Testis (tissue), 5 donors: ENCODE results near the gene RPL18A. TPM values are rescaled to one million over a fixed set of nuclear protein-coding genes. Genes with fewer than 3 reads are reported as not detected.

ENCODE experiments used
- DNase-seq: peaks from one replicate; pipeline ENCODE4 v3.0.0-alpha.2; 2019
- H3K27ac ChIP-seq, 2 donors: fragments of 200-600 bp; sonication (generic); one replicate each; pipeline ENCODE4 v1.5.1; 2019
- H3K27me3 ChIP-seq: fragments of 200-600 bp; sonication (generic); one replicate; pipeline ENCODE4 v1.5.1; 2019
- H3K36me3 ChIP-seq: fragments of 200-600 bp; sonication (generic); one replicate; pipeline ENCODE4 v1.5.1; 2017; ENCODE audit warnings: low read depth; ENCODE audit errors: missing control alignments
- H3K4me1 ChIP-seq: fragments of 200-600 bp; sonication (generic); one replicate; pipeline ENCODE4 v1.5.1; 2019
- H3K4me3 ChIP-seq, 2 donors: fragments of 200-600 bp; sonication (generic); one replicate each; pipeline ENCODE4 v1.5.1; 2017 to 2019
- H3K9me3 ChIP-seq: fragments of 200-600 bp; sonication (generic); one replicate; pipeline ENCODE4 v1.5.1; 2017
- POLR2A ChIP-seq: fragments of 450-650 bp; IDR thresholded peaks from one replicate; pipeline ENCODE4 v1.6.1; 2017; ENCODE audit warnings: antibody characterized with exemption, mild to moderate bottlenecking, moderate library complexity
- WGBS, 2 donors: methylation state at CpG; one replicate each; pipeline ENCODE4 v1.1.5; 2018; 5-methylcytosine and 5-hydroxymethylcytosine counted together
- intact Hi-C: fragments of 100-400 bp; cut with DNase I; formaldehyde crosslinking; loops from one replicate; pipeline ENCODE4 v1.15.1; 2023; ENCODE audit warnings: low total_unique reads
- long read RNA-seq, 2 donors: transcript quantifications; one replicate each; lab custom pipeline, GENCODE V29; 2026
- polyA plus RNA-seq: library from polyadenylated mRNA; stranded (reverse); fragments of 350-450 nt; fragmentation: Illumina TruSeq; extraction: RNeasy Lipid Tissue Mini Kit (QIAGEN cat#74804); gene quantifications from one replicate; pipeline ENCODE4 v1.2.3, GENCODE V29; 2014; ENCODE audit warnings: low read depth, low replicate concordance; ENCODE audit not compliant: insufficient read depth
- total RNA-seq, 2 donors: library from RNA; depleted of rRNA; stranded (reverse); fragments of >200 nt; gene quantifications; one replicate each; pipeline ENCODE4 v1.2.3, GENCODE V29; 2016
- TF ChIP-seq, protein P1 (sequence below), 3 experiments: fragments of 450-650 bp in 2 of 3; fragments of 200-600 bp in 1 of 3; sonication (generic) in 1 of 3; IDR thresholded peaks; one replicate each; pipeline ENCODE4 v1.5.1; 2016 to 2019; ENCODE audit warnings: antibody characterized with exemption in 3 of 3, mild to moderate bottlenecking in 2 of 3, moderate library complexity in 1 of 3

The RPL18A gene
- total RNA-seq (1,000 to 10,000 TPM in 1 of 2 donors, 100 to 1,000 TPM in 1; 551 to 1,098 TPM), polyA plus RNA-seq (828 TPM)
- long read RNA-seq, donor 1, transcript RPL18A-201 (5 exons, 665 nt): major isoform, 118 of 162 reads
- long read RNA-seq, donor 1, transcript RPL18A-207 (2 exons, 907 nt): minor isoform, 12 of 162 reads
- long read RNA-seq, donor 1, transcript RPL18A-203 (4 exons, 1,084 nt): minor isoform, 12 of 162 reads
- long read RNA-seq, donor 1, partial matches to known transcripts: 19 of 162 reads
- long read RNA-seq, donor 1, other reads (novel, unspliced or antisense): 0 of 162 reads
- long read RNA-seq, donor 2, transcript RPL18A-207 (2 exons, 907 nt): minor isoform, 5 of 147 reads
- long read RNA-seq, donor 2, transcript RPL18A-201 (5 exons, 665 nt): major isoform, 92 of 147 reads
- long read RNA-seq, donor 2, transcript RPL18A-203 (4 exons, 1,084 nt): minor isoform, 15 of 147 reads
- long read RNA-seq, donor 2, partial matches to known transcripts: 33 of 147 reads
- long read RNA-seq, donor 2, other reads (novel, unspliced or antisense): 0 of 147 reads

DNA sequence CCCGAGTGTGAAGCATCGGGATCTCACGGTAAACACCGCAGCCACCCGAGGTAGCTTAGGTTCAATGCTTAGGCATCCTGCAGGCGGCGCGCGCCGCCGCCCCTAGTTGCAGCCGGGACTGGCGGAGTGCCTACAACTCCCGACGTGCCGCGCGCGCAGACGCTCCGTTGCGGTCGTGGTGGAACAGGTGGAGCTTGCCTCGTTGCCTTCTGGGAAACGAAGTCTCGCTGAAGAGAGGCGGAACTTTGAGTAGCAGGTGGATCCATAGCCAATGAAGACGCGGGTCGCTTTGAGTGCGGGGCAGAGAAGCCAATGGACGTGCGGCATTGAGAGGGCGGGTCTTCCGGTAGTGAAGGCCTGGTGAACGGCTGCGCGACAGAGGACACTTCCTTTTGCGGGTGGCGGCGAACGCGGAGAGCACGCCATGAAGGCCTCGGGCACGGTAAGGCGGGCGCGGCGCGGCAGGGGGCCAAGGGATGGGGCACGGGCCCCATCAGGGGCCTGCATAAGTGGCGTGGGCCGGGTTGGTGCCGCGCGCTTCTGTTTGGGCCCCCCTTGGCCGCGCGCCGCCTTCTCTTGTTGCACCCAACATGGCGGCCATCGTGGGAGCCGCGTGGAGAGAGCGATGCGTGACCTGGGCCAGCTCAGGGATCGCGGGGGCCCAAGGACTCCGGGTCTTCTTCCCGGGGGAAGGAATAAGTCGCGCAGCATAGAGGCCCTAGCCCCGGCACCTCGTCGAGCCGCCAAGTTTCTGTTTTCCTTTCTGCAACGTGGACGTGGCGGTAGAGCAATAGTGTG, at the start of gene RPL18A:
Gene RPL18A, plus strand, starts transcription at position 378 of the 798 bp plus-strand sequence. Its CDS starts 47 bp downstream, at position 425.
- no peaks in the 10 kb centered on the region for H3K36me3 ChIP-seq
- peak within 1 kb of the TSS; percentile 79 to 95 for H3K4me3 ChIP-seq
- 1% methylated on average over 30 to 78 of the region's 80 CpGs for WGBS, 2 donors

DNA sequence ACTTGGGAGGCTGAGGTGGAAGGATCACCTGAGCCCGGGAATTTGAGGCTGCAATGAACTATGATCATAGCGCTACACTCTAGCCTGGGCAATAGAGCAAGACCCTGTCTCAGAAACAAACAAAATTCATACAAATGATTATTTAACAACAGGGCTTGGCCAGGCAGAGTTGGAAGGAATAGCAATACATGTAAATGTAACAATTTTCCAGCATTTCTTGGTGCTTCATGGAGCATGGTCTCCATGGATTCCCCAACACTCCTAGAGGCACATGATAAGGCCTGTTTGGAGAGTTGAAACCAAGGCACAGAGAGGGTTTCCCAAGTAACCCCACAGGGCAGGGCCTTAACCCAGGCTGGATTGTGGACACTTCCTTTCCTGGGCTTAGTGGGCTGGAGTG, 48.6 kb upstream of the RPL18A start:
- WGBS, 2 donors: 100% methylated on average over 2 of the region's 2 CpGs
- no peak overlapping the region for H3K27ac ChIP-seq
- H3K27me3 ChIP-seq: no peaks in the 10 kb centered on the region
- DNase-seq: no peak
- intact Hi-C loops: no loop called here
- H3K4me3 ChIP-seq: no peak overlapping the region
- H3K9me3 ChIP-seq: no peaks in the 10 kb centered on the region
- no peaks in the 10 kb centered on the region for H3K4me1 ChIP-seq
- TF ChIP-seq, protein P1, sequence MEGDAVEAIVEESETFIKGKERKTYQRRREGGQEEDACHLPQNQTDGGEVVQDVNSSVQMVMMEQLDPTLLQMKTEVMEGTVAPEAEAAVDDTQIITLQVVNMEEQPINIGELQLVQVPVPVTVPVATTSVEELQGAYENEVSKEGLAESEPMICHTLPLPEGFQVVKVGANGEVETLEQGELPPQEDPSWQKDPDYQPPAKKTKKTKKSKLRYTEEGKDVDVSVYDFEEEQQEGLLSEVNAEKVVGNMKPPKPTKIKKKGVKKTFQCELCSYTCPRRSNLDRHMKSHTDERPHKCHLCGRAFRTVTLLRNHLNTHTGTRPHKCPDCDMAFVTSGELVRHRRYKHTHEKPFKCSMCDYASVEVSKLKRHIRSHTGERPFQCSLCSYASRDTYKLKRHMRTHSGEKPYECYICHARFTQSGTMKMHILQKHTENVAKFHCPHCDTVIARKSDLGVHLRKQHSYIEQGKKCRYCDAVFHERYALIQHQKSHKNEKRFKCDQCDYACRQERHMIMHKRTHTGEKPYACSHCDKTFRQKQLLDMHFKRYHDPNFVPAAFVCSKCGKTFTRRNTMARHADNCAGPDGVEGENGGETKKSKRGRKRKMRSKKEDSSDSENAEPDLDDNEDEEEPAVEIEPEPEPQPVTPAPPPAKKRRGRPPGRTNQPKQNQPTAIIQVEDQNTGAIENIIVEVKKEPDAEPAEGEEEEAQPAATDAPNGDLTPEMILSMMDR (IDR thresholded peaks at IDR 0.05): no peak
- no peak for TF ChIP-seq POLR2A
- H3K36me3 ChIP-seq: no peaks in the 10 kb centered on the region

More for the DNA sequence above, at the start of gene RPL18A:
- H3K27me3 ChIP-seq: no peaks in the 10 kb centered on the region
- peak; percentile 100 for DNase-seq
- TF ChIP-seq, protein P1 (IDR thresholded peaks at IDR 0.05): peak; percentile 79 to 90 (median 89)
- TF ChIP-seq POLR2A: peak; percentile 71
- H3K4me1 ChIP-seq: peaks cover 18% of the 10 kb centered on the region
- H3K27ac ChIP-seq: peak within 1 kb of the TSS; percentile 83 to 85
- intact Hi-C loops: loop anchor here (5.0 kb wide), 1 partner anchor 133 kb away; no protein-coding TSS in a partner anchor
- H3K9me3 ChIP-seq: no peaks in the 10 kb centered on the region

DNA sequence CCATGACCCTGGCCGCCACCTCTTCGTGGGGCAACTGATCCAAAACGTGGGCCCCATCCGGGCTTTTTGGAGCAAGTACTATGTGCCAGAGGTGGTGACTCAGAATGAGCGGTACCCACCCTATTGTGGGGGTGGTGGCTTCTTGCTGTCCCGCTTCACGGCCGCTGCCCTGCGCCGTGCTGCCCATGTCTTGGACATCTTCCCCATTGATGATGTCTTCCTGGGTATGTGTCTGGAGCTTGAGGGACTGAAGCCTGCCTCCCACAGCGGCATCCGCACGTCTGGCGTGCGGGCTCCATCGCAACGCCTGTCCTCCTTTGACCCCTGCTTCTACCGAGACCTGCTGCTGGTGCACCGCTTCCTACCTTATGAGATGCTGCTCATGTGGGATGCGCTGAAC, 48.0 kb upstream of the RPL18A start:
- 86 to 92% methylated on average over 20 of the region's 20 CpGs for WGBS, 2 donors
- Histone ChIP-seq H3K9me3 (no peaks in the 10 kb centered on the region), H3K27ac (no peak overlapping the region), H3K27me3 (no peaks in the 10 kb centered on the region), H3K4me3 (no peak overlapping the region), H3K36me3 (no peaks in the 10 kb centered on the region), H3K4me1 (no peaks in the 10 kb centered on the region)
- no peak for DNase-seq
- intact Hi-C loops: no loop called here
- no peak for TF ChIP-seq POLR2A
- TF ChIP-seq, protein P1 (IDR thresholded peaks at IDR 0.05): no peak

DNA sequence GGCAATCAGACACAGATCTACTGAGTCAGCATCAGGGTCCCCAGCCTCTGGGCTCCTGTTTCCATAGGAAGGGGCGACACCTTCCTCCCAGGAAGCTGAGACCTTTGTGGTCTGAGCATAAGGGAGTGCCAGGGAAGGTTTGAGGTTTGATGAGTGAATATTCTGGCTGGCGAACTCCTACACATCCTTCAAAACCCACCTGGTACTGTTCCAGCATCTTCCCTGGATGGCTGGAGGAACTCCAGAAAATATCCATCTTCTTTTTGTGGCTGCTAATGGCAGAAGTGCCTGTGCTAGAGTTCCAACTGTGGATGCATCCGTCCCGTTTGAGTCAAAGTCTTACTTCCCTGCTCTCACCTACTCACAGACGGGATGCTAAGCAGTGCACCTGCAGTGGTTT, 47.6 kb upstream of the RPL18A start:
- H3K27ac ChIP-seq: no peak overlapping the region
- H3K4me1 ChIP-seq: no peaks in the 10 kb centered on the region
- 81 to 82% methylated on average over 4 to 5 of the region's 5 CpGs for WGBS, 2 donors
- no peaks in the 10 kb centered on the region for H3K27me3 ChIP-seq
- no peak for TF ChIP-seq POLR2A
- TF ChIP-seq, protein P1 (IDR thresholded peaks at IDR 0.05): no peak
- intact Hi-C loops: no loop called here
- H3K36me3 ChIP-seq: no peaks in the 10 kb centered on the region
- no peak overlapping the region for H3K4me3 ChIP-seq
- no peaks in the 10 kb centered on the region for H3K9me3 ChIP-seq
- no peak for DNase-seq
